Right lung (tissue), 5 donors: Measurements from ENCODE around the gene RALGPS1. TPM values are rescaled to one million over a fixed set of nuclear protein-coding genes. Genes with fewer than 3 reads are reported as not detected.
"Not testable (repeated sequence)": the region's sequence is repeated elsewhere in the genome, so short reads cannot be mapped to it uniquely, and the experiment has no call there.

Experiments
- DNase-seq, 2 donors: peaks; one replicate each; pipeline ENCODE4 v3.0.0-alpha.2; 2013
- polyA plus RNA-seq, 5 donors: library from polyadenylated mRNA; unstranded; fragments of 120-200 nt; gene quantifications; one replicate each; pipeline versions ENCODE4 v1.2.1 to v1.2.3, GENCODE V29; 2013; ENCODE audit warnings: inconsistent platforms in 1 of 5, low replicate concordance in 1 of 5; ENCODE audit not compliant: insufficient read length in 5 of 5, insufficient read depth in 1 of 5

Gene RALGPS1
- polyA plus RNA-seq, 5 donors: 19.5 to 26.4 (median 20.3) TPM

GRCh38 chr9:127171348-127171747, 256.8 kb downstream of the RALGPS1 start:
- DNase-seq: not testable (repeated sequence)

- DNase-seq: no peak
These were observed 257.6 kb downstream of the RALGPS1 start for GRCh38 chr9:127172066-127172707.

GRCh38 chr9:127173063-127173462, 258.5 kb downstream of the RALGPS1 start:
- DNase-seq: no peak

- DNase-seq: no peak
These were observed 260.1 kb downstream of the RALGPS1 start for GRCh38 chr9:127174386-127175318.

- no peak for DNase-seq
These were observed 260.7 kb downstream of the RALGPS1 start for GRCh38 chr9:127175319-127175715.

- no peak for DNase-seq
These were observed 261.2 kb downstream of the RALGPS1 start for GRCh38 chr9:127175764-127176163.

DNA sequence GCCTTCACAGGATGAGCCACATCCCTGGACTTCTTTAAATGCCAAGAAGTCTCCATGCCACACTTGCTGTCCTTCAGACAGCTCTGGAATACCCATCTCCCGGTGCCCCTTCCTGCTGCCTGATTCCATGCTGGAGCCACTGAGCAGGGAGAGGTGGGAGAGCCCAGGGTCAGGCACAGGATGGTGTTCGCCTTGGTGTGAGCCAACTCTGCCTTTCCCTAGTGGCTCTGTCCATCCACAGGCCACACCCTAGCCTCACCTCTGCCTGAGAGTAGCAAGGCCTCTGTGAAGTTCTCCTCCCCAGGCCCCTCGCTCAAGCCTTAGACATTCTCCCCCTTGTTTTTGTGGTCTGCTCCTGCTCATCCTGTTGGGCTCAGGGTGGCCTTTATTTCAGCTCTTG, 262.0 kb downstream of the RALGPS1 start:
- DNase-seq: no peak

DNA sequence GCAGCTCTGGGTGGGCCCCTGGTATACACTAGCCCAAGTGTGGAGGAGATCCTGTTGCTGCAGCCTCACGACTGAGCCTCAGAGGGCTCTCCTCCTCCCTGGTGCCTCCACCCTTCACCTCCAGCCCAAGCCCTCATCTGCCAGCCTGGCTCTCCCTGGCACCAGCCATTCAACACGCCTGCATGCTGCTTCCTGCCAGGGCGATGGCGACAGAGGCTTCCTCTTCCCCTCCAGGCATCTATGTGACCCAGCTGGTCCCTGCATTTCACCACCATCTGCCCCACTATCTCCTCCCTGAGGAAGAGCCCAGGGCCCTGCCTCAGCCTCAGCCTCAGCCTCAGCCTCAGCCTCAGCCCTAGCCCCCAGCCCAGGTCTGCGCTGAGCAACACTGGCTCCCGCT, 262.6 kb downstream of the RALGPS1 start:
- no peak for DNase-seq

GRCh38 chr9:127177665-127178265, 263.2 kb downstream of the RALGPS1 start:
- DNase-seq: no peak

- no peak for DNase-seq
These were observed 264.4 kb downstream of the RALGPS1 start for GRCh38 chr9:127178686-127179632.

GRCh38 chr9:127179633-127180441, 265.3 kb downstream of the RALGPS1 start:
- DNase-seq: no peak

DNA sequence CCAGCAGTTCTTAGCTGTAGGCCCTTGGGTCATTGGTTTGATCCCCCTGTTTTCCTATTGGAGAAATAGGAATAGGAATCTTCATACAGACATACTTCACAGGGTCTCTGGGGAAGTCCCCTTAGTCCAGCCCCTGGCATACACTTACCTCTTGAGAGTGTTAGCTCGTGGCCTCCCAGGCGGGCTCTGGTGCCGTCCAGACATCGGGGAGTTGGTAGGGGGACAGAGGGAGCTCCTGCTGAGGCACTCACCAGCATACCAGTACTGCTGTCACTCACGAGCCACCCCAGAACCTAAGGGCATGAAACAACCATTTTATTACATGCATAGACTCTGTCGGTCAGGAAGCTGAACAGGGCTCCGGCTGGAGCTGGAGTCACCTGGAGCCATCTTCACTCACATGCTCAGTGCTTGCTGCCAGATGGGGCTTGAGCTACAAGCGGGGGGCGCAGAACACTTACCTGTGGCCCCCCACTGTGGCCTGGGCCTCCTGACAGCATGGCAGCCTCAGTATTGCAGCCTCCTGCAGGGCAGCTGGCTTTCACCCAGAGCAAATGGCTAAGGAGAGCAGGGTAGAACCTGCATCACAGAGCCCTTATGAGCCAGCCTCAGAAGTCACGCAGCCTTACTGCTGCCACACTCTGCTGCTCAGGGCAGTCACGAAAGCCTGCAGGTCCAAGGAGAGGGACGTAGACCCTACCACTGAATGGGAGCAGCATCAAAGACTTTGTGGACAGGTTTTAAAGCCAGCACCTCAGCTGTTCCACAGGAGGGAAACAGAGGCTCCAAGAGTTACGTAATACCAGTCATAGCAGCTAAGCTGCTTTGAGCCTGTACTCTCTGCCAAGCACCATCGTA, 266.1 kb downstream of the RALGPS1 start:
- DNase-seq: no peak

DNA sequence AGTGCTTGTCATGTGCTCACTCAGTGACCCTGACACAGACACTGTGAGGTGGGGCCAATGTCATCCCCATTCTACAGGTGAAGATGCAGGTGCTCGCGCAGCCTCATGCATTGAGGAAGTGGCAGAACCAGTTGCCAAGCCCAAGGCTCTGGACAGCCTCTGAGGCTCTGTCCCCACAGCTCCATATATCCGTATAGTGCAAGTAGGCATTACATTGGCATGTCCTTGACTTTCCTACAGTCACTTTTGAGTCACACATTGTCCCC, 266.7 kb downstream of the RALGPS1 start:
- DNase-seq: no peak

DNA sequence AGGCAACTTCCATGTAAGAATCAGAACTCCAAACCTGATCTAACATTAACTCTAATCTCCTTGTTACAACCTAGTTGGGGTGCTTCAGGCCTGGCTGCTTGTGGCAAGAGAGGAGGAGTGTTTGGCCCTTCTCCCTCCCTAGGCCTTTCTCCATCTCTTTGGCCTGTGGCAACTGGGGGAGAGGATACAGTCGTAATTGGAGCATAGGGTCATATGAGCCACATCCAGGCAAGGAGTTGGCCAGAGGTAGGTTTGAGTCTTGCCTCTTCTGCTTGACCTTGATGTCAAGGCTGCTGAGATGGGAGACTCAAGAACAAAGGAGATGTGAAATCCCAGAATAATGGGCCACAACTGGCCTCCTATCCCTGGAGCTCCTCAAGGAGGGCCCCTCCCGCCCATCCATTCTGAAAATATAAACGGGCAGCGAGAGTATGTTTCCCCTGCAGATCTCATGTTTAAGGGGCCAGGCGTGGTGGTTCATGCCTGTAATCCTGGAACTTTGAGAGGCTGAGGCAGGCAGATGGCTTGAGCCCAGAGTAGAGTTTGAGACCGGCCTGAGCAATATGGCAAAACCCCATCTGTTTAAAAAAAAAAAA, 267.1 kb downstream of the RALGPS1 start:
- DNase-seq: no peak

- no peak for DNase-seq
These were observed 268.5 kb downstream of the RALGPS1 start for GRCh38 chr9:127182901-127183746.

DNA sequence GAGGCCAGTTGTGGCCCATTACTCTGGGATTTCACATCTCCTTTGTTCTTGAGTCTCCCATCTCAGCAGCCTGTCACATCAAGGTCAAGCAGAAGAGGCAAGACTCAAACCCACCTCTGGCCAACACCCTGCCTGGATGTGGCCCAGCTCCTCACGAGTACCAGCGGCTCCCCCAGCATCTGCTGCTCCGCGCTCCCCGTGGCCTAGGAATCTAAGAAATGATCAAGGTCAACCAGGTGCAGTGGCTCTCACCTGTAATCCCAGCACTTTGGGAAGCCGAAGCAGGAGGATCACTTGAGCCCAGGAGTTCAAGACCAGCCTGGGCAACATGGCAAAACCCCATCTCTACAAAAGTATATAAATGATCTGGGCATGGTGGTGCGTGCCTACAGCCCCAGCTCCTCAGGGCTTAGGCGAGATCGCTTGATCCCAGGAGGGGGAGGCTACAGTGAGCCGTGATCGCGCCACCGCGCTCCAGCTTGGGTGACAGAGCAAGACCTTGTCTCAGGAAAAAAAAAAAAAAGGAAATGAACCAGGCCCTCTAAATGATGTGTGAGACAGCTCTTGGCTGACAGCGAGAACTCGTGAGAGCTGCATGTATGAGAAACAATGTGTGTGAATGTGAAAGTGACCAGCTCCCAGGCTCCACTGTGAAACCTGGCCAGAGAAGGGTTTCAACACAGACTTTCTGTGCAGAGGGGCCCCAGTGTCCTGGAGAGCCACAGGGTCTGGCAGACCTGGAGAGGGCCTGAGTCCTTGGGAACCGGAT, 269.4 kb downstream of the RALGPS1 start:
- peak; percentile 80 to 86 for DNase-seq

- DNase-seq: no peak
These were observed 270.1 kb downstream of the RALGPS1 start for GRCh38 chr9:127184641-127185040.

GRCh38 chr9:127185181-127185580, 270.6 kb downstream of the RALGPS1 start:
- no peak for DNase-seq
